Endothelial cell of umbilical vein (primary cell): ENCODE measurements around the gene FOXE1. TPM values are rescaled to one million over a fixed set of nuclear protein-coding genes. Genes with fewer than 3 reads are reported as not detected.

Experiments
- BruUV-seq: library from RNA; stranded (reverse); fragments of 400-500 nt; replicated peaks from 2 replicates; lab custom pipeline; 2021; lab: Mats Ljungman, UMichigan
- CTCF ChIA-PET: fragments of 300-600, 350-600 bp; sonication (Branson Sonifier 250); formaldehyde crosslinking; loops from one replicate; lab custom pipeline; 2021; ENCODE audit warnings: antibody characterized with exemption, inconsistent platforms; lab: Charles Lee
- POLR2A ChIA-PET: fragments of 300-600, 350-600 bp; sonication (Branson Sonifier 250); formaldehyde crosslinking; loops from one replicate; lab custom pipeline; 2021; ENCODE audit warnings: antibody characterized with exemption, inconsistent platforms; lab: Charles Lee
- DNase-seq: peaks from one replicate; pipeline ENCODE4 v3.0.0-alpha.2; 2011; ENCODE audit warnings: low read depth, low spot score
- FAIRE-seq: peaks from 2 replicates; lab custom pipeline; 2011; peaks lifted over from hg19 to GRCh38; lab: Jason Lieb, UNC
- H2AFZ ChIP-seq: 2 replicates; pipeline ENCODE4 v1.6.0; 2012; ENCODE audit warnings: low read depth, low read length, control low read depth, inconsistent platforms
- H3K27ac ChIP-seq: 2 replicates; pipeline ENCODE4 v1.5.1; 2011; ENCODE audit warnings: low read depth, mild to moderate bottlenecking, control low read depth, low read length, moderate library complexity; ENCODE audit not compliant: insufficient read depth
- H3K27me3 ChIP-seq, 2 experiments: 2 replicates each; pipeline versions ENCODE4 v1.6.0 to v1.6.1; 2011; ENCODE audit warnings: low read length in 2 of 2, mixed read lengths in 1 of 2; ENCODE audit not compliant: control insufficient read depth in 2 of 2, insufficient read depth in 2 of 2
- H3K36me3 ChIP-seq, 2 experiments: 2 replicates in 1 of 2; 3 replicates in 1 of 2; pipeline ENCODE4 v1.5.1; 2011; ENCODE audit warnings: low read length in 2 of 2, mild to moderate bottlenecking in 1 of 2, moderate library complexity in 1 of 2; ENCODE audit not compliant: control insufficient read depth in 2 of 2, insufficient read depth in 2 of 2; ENCODE audit errors: extremely low read depth in 1 of 2
- H3K4me1 ChIP-seq: 3 replicates; pipeline ENCODE4 v1.5.1; 2011; ENCODE audit warnings: mild to moderate bottlenecking, low read length; ENCODE audit not compliant: control insufficient read depth, insufficient read depth; ENCODE audit errors: extremely low read depth
- H3K4me2 ChIP-seq: 2 replicates; pipeline ENCODE4 v1.6.1; 2011; ENCODE audit warnings: low read length, control low read depth, mixed read lengths; ENCODE audit not compliant: insufficient read depth
- H3K4me3 ChIP-seq, 3 experiments: fragments of 200-600 bp in 1 of 3; sonication (generic), shearing (Covaris generic) in 1 of 3; replicated peaks in 1 of 3; 2 replicates each; pipeline ENCODE4 v1.5.1; 2011 to 2016; ENCODE audit warnings: control low read depth in 3 of 3, low read length in 3 of 3, mild to moderate bottlenecking in 2 of 3, inconsistent platforms in 1 of 3, low read depth in 1 of 3, moderate library complexity in 1 of 3; ENCODE audit not compliant: insufficient read depth in 1 of 3
- H3K79me2 ChIP-seq: 2 replicates; pipeline ENCODE4 v1.6.0; 2012; ENCODE audit warnings: low read length, inconsistent platforms; ENCODE audit not compliant: control insufficient read depth, insufficient read depth
- H3K9ac ChIP-seq: replicated peaks from 2 replicates; pipeline ENCODE3; 2011; ENCODE audit warnings: low read length, control low read depth; ENCODE audit not compliant: insufficient read depth; ENCODE audit errors: extremely low read depth
- H3K9me1 ChIP-seq: replicated peaks from 3 replicates; pipeline ENCODE4 v1.6.0; 2011; ENCODE audit warnings: mild to moderate bottlenecking, low read length; ENCODE audit not compliant: control insufficient read depth, insufficient read depth; ENCODE audit errors: extremely low read depth
- H3K9me3 ChIP-seq: replicated peaks from 2 replicates; pipeline ENCODE4 v1.5.1; 2012; ENCODE audit warnings: low read length, inconsistent platforms; ENCODE audit not compliant: control insufficient read depth, insufficient read depth
- H4K20me1 ChIP-seq: replicated peaks from 2 replicates; pipeline ENCODE3; 2011; ENCODE audit warnings: mild to moderate bottlenecking, low read length; ENCODE audit not compliant: control insufficient read depth, insufficient read depth; ENCODE audit errors: extremely low read depth
- EZH2 ChIP-seq: IDR thresholded peaks from 2 replicates; pipeline ENCODE4 v1.6.1; 2012; ENCODE audit warnings: borderline replicate concordance, low read depth, mild to moderate bottlenecking, moderate library complexity, low read length, inconsistent platforms; ENCODE audit not compliant: severe bottlenecking
- FOS ChIP-seq: IDR thresholded peaks from 2 replicates; pipeline ENCODE4 v1.6.1; 2011; ENCODE audit warnings: mild to moderate bottlenecking, low read length, moderate library complexity, borderline replicate concordance; ENCODE audit not compliant: insufficient read depth
- GATA2 ChIP-seq: IDR thresholded peaks from 2 replicates; pipeline ENCODE4 v1.7.0; 2011; ENCODE audit warnings: low read depth, mild to moderate bottlenecking, moderate library complexity, mixed read lengths, low read length; ENCODE audit not compliant: insufficient read length, insufficient read depth
- JUN ChIP-seq: IDR thresholded peaks from 2 replicates; pipeline ENCODE4 v1.6.1; 2011; ENCODE audit warnings: borderline replicate concordance, low read depth; ENCODE audit not compliant: insufficient read length, insufficient read depth
- MYC ChIP-seq: IDR thresholded peaks from one replicate; pipeline ENCODE4 v1.6.1; 2011; ENCODE audit warnings: mild to moderate bottlenecking, low read depth, low read length
- POLR2A ChIP-seq: IDR thresholded peaks from 2 replicates; pipeline ENCODE4 v1.6.1; 2012; ENCODE audit warnings: low read depth, mild to moderate bottlenecking, control low read depth, low read length
- POLR2AphosphoS5 ChIP-seq: IDR thresholded peaks from 2 replicates; pipeline ENCODE4 v1.6.1; 2012; ENCODE audit warnings: low read depth, mild to moderate bottlenecking, control low read depth, low read length, moderate library complexity; ENCODE audit not compliant: insufficient read depth
- dilution Hi-C: fragments of 300-500 bp; cut with MboI; formaldehyde crosslinking; loops from one replicate; pipeline ENCODE4 v1.15.0; 2019; ENCODE audit warnings: low sequenced_read_pairs; ENCODE audit not compliant: extremely low pct_ligation_motif_present
- intact Hi-C: fragments of 100-400 bp; cut with micrococcal nuclease; formaldehyde crosslinking; loops from one replicate; pipeline ENCODE4 v1.10.0; 2022
- polyA plus RNA-seq, 4 experiments: library from polyadenylated mRNA; depleted of rRNA in 3 of 4; stranded (reverse) in 3 of 4; unstranded in 1 of 4; fragments of >200 nt; gene quantifications; 2 replicates each; pipeline versions ENCODE4 v1.2.1 to v1.2.3, GENCODE V29; 2011 to 2012; ENCODE audit warnings: missing spikeins in 1 of 4
- total RNA-seq: library from RNA; stranded (reverse); gene quantifications from 2 replicates; pipeline ENCODE4 v1.2.3, GENCODE V29; 2021
- TF ChIP-seq, protein P1 (sequence below): IDR thresholded peaks from 2 replicates; pipeline ENCODE4 v1.6.1; 2011; ENCODE audit not compliant: insufficient read depth, insufficient read length
- TF ChIP-seq, protein P2 (sequence below), 2 donors: IDR thresholded peaks; 1 replicate in 1 of 2; 2 replicates in 1 of 2; pipeline ENCODE4 v1.5.1; 2011; ENCODE audit warnings: low read length in 2 of 2, mild to moderate bottlenecking in 2 of 2, moderate library complexity in 2 of 2, control low read depth in 1 of 2, inconsistent platforms in 1 of 2, low read depth in 1 of 2; ENCODE audit not compliant: insufficient read depth in 1 of 2; ENCODE audit errors: extremely low read depth in 1 of 2

FOXE1 gene
- total and polyA plus RNA-seq, 2 donors (not counting 3 experiments of a cell fraction or from before 2014, with no cell fraction given), result not detected

DNA sequence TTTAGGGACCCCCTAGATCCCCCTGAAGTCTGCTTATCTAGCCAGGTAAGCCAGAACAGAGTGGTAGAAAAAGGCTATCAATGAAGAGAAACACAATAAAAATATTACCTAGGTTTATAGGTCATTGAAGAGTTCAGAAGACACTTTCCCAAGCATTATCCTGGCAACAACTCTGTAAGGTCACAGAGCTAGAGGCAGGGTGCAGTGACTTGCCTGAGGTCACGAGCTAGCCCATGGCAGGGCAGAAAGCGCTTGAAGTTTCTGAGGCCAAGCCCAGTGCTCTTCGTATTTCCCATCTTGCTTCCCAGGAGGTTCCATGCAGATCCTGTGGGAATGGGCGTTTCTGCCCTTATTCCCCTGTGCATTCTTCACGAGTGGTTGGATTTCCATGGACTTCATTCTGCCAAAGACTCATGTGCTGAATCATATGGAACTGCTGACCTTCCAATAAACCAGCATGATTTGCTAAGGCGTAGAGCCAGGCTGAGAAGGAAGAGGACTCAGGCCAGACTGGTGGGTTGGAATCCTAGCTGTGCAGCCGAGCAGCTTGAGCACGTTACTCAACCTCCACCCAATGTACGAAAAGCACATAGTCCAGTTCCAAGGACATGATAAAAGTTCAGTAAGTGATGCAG, 47.2 kb downstream of the FOXE1 start:
- Histone ChIP-seq H3K4me3 (no peak overlapping the region), H3K9me3 (no peaks in the 10 kb centered on the region), H3K4me2 (no peak overlapping the region), H4K20me1 (no peaks in the 10 kb centered on the region), H3K9me1 (no peaks in the 10 kb centered on the region), H3K9ac (no peak overlapping the region), H3K4me1 (no peaks in the 10 kb centered on the region), H3K27ac (no peak overlapping the region), H3K79me2 (no peaks in the 10 kb centered on the region), H3K27me3 (no peaks in the 10 kb centered on the region), H3K36me3 (no peaks in the 10 kb centered on the region), H2AFZ (no peak overlapping the region)
- no peak for DNase-seq
- intact Hi-C loops, result no loop called here
- FAIRE-seq, result no peak
- TF ChIP-seq FOS (no peak), POLR2AphosphoS5 (no peak), GATA2 (no peak), POLR2A (no peak), JUN (no peak), EZH2 (no peak), MYC (no peak)
- TF ChIP-seq, protein P1, sequence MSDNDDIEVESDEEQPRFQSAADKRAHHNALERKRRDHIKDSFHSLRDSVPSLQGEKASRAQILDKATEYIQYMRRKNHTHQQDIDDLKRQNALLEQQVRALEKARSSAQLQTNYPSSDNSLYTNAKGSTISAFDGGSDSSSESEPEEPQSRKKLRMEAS, result no peak
- TF ChIP-seq, protein P2, sequence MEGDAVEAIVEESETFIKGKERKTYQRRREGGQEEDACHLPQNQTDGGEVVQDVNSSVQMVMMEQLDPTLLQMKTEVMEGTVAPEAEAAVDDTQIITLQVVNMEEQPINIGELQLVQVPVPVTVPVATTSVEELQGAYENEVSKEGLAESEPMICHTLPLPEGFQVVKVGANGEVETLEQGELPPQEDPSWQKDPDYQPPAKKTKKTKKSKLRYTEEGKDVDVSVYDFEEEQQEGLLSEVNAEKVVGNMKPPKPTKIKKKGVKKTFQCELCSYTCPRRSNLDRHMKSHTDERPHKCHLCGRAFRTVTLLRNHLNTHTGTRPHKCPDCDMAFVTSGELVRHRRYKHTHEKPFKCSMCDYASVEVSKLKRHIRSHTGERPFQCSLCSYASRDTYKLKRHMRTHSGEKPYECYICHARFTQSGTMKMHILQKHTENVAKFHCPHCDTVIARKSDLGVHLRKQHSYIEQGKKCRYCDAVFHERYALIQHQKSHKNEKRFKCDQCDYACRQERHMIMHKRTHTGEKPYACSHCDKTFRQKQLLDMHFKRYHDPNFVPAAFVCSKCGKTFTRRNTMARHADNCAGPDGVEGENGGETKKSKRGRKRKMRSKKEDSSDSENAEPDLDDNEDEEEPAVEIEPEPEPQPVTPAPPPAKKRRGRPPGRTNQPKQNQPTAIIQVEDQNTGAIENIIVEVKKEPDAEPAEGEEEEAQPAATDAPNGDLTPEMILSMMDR (IDR thresholded peaks at IDR 0.05; ENCODE audit: extremely low read depth in 1 of 2, insufficient read depth in 1 of 2, low read depth in 1 of 2, low read length in 2 of 2), result no peak
- CTCF ChIA-PET, result interaction anchor here (0.6 to 5.5 kb wide), 30 partner anchors 10 to 359 kb away, joined by 3 to 128 read pairs (median 4); partner anchors contain the start of genes TRMO and XPA
- dilution Hi-C loops, result no loop called here
- POLR2A ChIA-PET, result no interaction called here
- BruUV-seq, result no TSS peak
